ENCODE measurements around the gene AEN.

Gene AEN

DNA sequence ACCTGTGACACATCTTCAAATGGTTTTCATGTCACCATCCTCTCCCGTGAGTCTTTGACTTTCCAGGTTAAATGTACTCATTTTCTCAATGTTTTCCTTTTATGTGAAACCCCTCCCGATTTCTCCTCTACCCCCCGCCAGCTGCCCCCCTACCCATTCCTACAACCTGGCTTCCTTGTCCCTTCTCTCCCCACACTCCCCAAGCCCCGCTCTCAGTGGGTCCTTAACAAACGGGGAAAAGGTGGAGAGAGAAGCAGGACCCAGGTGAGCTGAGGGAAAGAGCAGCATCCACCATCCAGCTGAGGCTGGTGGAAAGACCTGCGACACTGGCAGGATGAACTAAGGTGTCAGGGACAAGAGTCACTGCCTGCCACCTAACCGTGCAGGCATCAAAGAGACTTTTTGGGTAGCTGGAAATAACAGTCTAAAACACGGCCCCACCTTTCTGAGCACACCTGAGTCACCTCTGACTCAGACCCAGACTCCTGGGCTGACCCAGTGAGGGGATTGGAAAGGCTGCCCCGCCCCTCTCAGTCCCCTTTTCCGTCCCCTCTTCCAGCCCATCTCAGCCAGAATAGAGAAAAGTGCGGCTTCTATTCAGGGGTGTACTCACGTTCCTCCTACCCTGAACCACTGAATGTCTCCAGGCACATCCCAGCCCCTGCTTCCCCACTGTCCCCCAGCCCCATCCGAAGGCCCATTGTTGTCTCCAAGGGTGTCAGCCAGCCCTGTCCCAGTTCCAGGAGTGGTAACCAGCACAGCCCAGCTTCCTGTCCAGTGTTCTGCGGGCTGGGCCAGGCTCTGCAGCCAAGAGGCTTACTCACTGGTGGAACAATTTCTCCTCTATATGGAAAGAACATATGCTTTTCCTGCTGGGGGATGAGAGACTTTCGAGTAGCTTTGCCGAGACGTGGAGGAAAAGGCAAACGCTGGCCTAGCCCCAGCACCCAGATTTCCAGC lies 38.1 kb downstream of the AEN start:
- DNase-seq (ENCODE audit: extremely low read depth, low read depth), result no peak
- H3K4me3 ChIP-seq (replicated peaks; ENCODE audit: low read depth, low read length), result no peak overlapping the region
- TF ChIP-seq CTCF (IDR thresholded peaks at IDR 0.05; ENCODE audit: low read depth, low read length, missing control alignments), result no peak

DNA sequence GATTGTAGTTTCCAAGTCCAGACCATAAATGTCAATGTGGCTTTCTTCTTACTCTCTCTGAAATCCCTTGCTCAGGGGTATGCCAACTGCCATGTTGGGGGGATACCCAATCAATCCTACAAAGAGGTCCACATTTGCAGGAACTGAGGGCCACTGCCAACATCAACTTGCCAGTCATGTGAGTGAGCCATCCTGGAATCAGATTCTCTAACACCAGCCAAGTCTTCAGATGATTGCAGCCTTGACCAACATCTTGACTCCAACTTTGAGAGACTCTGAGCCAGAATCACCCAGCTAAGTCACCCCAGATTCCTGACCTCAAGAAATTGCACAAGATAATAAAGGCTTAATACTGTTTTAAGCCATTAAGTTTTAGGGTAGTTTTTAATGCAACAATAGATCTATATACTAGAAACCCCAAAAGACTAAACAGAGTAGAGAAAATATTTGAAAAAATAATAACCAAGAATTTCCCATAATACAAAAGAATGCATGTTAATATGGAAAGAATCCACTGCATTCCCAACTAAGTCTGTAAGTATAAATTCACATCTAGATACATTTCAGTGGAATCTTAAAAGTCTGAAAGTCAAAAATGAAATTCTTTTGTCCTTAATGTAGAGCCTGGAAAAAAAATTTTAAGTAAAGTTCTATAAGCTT lies 40.0 kb downstream of the AEN start:
- no peak for TF ChIP-seq CTCF (IDR thresholded peaks at IDR 0.05; ENCODE audit: low read depth, low read length, missing control alignments)
- H3K4me3 ChIP-seq (replicated peaks; ENCODE audit: low read depth, low read length), result no peak overlapping the region
- DNase-seq (ENCODE audit: extremely low read depth, low read depth), result no peak

GRCh38 chr15:88661761-88662556 lies 40.8 kb downstream of the AEN start:
- TF ChIP-seq CTCF (IDR thresholded peaks at IDR 0.05; ENCODE audit: low read depth, low read length, missing control alignments), result no peak
- no peak overlapping the region for H3K4me3 ChIP-seq (replicated peaks; ENCODE audit: low read depth, low read length)
- no peak for DNase-seq (ENCODE audit: extremely low read depth, low read depth)

DNA sequence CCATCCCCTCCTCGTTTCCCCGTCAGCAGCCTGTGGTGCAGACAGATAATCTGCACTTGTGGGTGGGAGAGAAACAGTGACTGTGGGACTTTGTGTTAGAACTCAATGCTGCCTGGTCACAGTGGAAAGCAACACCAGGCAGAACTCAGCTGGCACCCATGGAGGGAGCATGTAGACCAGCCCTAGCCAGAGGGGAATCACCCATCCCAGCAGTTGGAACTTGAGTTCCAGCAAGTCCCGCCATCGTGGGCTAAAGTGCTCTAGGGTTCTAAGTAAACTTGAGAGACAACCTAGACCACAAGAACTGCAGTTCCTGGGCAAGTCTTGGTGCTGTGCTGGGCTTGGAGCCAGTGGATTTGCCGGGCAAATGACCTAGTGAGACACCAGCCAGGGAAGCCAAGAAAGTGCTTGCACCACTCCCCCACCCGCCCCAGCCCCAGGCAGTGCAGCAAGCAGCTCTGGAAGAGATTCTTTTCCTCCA lies 42.0 kb downstream of the AEN start:
- no peak for TF ChIP-seq CTCF (IDR thresholded peaks at IDR 0.05; ENCODE audit: low read depth, low read length, missing control alignments)
- no peak overlapping the region for H3K4me3 ChIP-seq (replicated peaks; ENCODE audit: low read depth, low read length)
- no peak for DNase-seq (ENCODE audit: extremely low read depth, low read depth)

DNA sequence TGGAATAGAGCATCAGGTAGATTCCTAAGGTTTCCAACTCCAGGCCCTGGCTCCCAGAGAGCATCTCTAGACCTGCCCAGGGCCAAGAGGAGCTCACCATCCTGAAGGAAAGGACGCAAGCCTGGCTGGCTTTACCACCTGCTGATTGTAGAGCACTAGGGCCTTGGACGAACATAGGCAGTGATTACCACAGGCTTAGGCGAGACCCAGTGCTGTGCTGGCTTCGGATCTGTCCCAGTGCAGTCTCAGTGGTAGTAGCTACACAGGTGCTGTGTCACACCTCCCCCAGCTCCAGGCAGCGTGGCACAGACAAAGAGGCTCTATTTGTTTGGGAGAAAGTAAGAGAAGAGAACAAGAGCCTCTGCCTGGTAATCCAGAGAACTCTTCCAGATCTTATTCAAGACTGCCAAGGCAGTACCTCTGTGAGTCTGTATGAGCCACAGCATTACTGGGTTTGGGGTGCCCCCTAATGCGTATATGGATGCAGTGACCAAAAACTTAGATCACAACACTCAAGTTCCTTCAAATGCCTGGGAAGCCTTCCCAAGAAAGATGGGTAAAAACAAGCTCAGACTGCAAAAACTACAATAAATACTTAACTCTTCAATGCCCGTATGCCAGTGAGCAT lies 43.1 kb downstream of the AEN start:
- TF ChIP-seq CTCF (IDR thresholded peaks at IDR 0.05; ENCODE audit: low read depth, low read length, missing control alignments), result peak; percentile 19
- no peak for DNase-seq (ENCODE audit: extremely low read depth, low read depth)

GRCh38 chr15:88674661-88675060 lies 53.5 kb downstream of the AEN start:
- DNase-seq (ENCODE audit: extremely low read depth, low read depth), result no peak
- H3K4me3 ChIP-seq (replicated peaks; ENCODE audit: low read depth, low read length), result no peak overlapping the region
- no peak for TF ChIP-seq CTCF (IDR thresholded peaks at IDR 0.05; ENCODE audit: low read depth, low read length, missing control alignments)

More for the DNA sequence above, 43.1 kb downstream of the AEN start:
- no peak overlapping the region for H3K4me3 ChIP-seq (replicated peaks; ENCODE audit: low read depth, low read length)

Data from HFF-Myc (cell line).